ENCODE results near the gene VAPA.

- TF ChIP-seq EZH2 (IDR thresholded peaks at IDR 0.05; ENCODE audit: low read length) = no peak
- TF ChIP-seq CTCF (optimal IDR thresholded peaks at IDR 0.05 in 1 of 3, IDR thresholded peaks at IDR 0.05 in 1 of 3, conservative IDR thresholded peaks at IDR 0.05 in 1 of 3; ENCODE audit: extremely low read depth in 1 of 3, insufficient read depth in 2 of 3, low read length in 3 of 3) = no peak
Measured at GRCh38 chr18:9922592-9923311, 8.9 kb downstream of the VAPA start.
